ENCODE measurements around the gene FXN. TPM values are rescaled to one million over a fixed set of nuclear protein-coding genes. Genes with fewer than 3 reads are reported as not detected.

The FXN gene
- total RNA-seq, 1 donor: 8.7 TPM

GRCh38 chr9:69020301-69021145 is 15.0 kb upstream of the FXN start:
- H3K4me3 ChIP-seq (ENCODE audit: low read depth, low read length): no peak overlapping the region
- no peak for TF ChIP-seq CTCF (IDR thresholded peaks at IDR 0.05; ENCODE audit: insufficient read depth, low read length)
- no peak for DNase-seq (ENCODE audit: low read depth)

DNA sequence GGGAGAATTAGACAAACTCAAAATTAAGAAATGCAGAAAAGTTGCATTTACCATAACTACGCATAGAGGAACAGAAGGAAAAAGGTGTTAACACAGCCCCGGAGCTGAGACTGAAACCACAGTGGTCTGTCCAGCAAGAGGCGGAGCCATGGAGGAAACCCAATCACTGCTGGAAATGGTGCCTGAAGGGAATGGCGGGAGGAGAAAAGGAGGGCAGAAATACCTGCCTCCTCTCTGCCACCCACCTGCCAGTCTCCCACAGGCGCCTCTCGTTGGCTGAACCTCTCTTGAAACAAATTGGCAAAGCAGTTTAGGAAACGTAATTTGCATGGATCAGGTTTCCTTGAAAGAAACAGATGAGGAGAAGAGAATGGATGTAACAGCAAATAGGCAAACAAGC is 11.9 kb upstream of the FXN start:
- DNase-seq (ENCODE audit: low read depth): no peak
- no peak overlapping the region for H3K4me3 ChIP-seq (ENCODE audit: low read depth, low read length)
- TF ChIP-seq CTCF (IDR thresholded peaks at IDR 0.05; ENCODE audit: insufficient read depth, low read length): no peak

DNA sequence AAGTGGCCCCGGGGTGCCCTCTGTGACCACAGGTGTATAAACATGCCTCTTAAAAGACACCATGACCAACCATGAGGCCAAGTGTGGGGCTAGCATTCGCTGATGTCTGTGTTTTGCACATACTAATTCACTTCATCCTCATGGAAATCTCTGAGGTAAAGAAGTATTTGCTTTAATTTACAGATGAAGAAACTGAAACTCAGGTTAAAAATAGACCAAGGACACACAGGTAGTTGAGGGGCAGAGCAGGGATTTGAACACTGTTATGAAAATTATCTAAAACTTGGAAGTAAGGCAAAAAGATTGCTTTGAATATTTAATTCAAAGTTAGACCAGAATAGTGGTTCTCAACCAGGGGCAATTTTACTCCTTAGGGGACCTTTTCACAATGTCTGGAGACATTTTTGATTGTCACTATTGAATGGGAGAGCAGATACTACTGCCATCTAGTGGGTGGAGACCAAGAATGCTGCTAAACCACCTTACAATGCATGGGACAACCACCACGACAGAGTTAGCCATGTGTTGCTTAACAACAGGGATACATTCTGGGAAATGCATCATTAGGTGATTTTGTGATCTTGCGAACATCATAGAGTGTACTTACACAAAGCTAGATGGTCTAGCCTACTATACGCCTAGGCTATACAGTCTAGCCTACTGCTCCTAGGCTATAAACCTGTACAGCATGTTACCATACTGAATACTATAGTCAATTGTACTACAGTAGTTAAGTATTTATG is 8.0 kb upstream of the FXN start:
- H3K4me3 ChIP-seq (ENCODE audit: low read depth, low read length): no peak overlapping the region
- peak; percentile 51 for DNase-seq (ENCODE audit: low read depth)
- TF ChIP-seq CTCF (IDR thresholded peaks at IDR 0.05; ENCODE audit: insufficient read depth, low read length): peak; percentile 78

DNA sequence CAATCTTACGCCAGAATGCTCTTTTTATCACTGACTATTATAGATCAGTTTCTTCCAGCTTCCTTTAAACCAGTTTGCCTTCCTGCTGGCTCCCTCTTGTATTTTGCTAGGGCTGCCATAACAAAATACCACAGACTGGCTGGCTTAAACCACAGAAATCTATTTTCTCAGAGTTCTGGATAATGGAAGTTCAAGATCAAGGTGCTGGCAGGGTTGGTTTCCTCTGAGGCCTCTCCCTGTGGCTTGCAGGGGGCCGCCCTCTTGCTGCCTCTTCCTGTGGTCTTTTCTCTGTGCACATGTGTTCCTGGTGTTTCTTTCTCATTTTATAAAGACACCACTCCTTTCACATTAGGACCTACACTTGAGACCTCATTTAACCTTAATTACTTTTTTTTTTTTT is 6.8 kb upstream of the FXN start:
- no peak overlapping the region for H3K4me3 ChIP-seq (ENCODE audit: low read depth, low read length)
- TF ChIP-seq CTCF (IDR thresholded peaks at IDR 0.05; ENCODE audit: insufficient read depth, low read length): no peak
- DNase-seq (ENCODE audit: low read depth): no peak

- H3K4me3 ChIP-seq (ENCODE audit: low read depth, low read length): no peak overlapping the region
- TF ChIP-seq CTCF (IDR thresholded peaks at IDR 0.05; ENCODE audit: insufficient read depth, low read length): no peak
- no peak for DNase-seq (ENCODE audit: low read depth)
Observed at GRCh38 chr9:69029535-69029934, 6.0 kb upstream of the FXN start.

GRCh38 chr9:69030851-69031645 is 4.5 kb upstream of the FXN start:
- DNase-seq (ENCODE audit: low read depth): peak; percentile 20
- no peak for TF ChIP-seq CTCF (IDR thresholded peaks at IDR 0.05; ENCODE audit: insufficient read depth, low read length)
- H3K4me3 ChIP-seq (ENCODE audit: low read depth, low read length): no peak overlapping the region

Data from fibroblast of the aortic adventitia (primary cell).